Jurkat, Clone E6-1 (cell line): Measurements from ENCODE around the gene KLHL29.

Source experiments
- DNase-seq: peaks from one replicate; pipeline ENCODE4 v3.0.0-alpha.2; 2011; ENCODE audit warnings: low read depth, low spot score
- H3K4me3 ChIP-seq: 2 replicates; pipeline ENCODE4 v1.5.1; 2011; ENCODE audit warnings: mild to moderate bottlenecking, low read length, control low read depth, moderate library complexity

Gene KLHL29

DNA sequence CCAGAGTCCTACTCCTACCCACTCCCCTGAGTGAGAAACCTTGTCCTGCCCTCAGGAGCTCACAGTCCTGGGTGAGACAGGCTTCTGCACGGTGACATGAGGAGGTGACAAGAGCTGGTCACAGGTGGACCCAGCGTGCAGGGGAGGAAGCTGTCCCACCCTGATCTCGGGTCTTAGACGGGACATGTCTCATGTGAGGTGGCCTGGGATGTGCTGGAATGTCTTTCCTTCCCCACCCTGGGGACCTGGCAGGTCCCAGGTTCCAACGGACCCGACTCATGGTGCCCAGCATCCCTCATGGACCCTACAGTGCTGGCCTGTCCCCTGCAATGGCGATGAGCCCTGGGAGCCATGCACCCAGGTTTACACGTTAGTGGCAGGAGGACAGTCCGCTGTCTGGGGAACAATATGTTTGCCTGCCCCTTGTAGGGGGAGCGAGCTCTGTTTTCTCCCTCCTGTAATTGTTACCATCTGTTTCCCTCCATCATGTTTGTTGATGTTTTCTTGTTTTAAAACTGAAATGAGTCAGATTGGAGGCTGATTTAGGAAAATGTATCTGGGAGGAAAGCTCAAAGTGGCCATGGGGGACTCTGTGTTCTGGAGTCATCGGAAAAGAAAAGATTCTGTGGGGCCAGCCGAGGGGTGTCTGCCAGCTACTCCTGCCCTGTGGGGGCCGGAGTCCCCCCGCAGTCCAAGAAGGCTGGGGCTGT is 238.1 kb downstream of the KLHL29 start:
- DNase-seq = no peak
- H3K4me3 ChIP-seq = no peak overlapping the region

DNA sequence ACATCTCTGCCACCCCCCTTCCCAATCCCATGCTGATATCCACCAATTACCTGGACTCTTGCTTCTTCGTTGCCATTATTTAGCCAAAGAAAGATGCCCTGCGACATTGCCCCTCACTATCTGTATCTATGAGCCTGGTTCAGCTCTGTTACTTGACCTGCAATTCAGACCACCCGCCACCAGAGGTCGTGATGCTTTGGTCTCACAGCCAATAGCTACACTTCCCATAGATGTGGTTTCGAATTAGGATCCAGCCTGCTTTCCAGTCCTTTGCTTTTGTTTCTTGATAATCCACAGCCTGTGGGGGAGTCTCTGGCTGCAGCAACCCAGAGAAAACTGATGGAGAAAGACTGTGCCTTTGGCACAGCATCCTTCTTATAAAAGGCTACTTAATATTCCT is 239.4 kb downstream of the KLHL29 start:
- no peak for DNase-seq
- no peak overlapping the region for H3K4me3 ChIP-seq

DNA sequence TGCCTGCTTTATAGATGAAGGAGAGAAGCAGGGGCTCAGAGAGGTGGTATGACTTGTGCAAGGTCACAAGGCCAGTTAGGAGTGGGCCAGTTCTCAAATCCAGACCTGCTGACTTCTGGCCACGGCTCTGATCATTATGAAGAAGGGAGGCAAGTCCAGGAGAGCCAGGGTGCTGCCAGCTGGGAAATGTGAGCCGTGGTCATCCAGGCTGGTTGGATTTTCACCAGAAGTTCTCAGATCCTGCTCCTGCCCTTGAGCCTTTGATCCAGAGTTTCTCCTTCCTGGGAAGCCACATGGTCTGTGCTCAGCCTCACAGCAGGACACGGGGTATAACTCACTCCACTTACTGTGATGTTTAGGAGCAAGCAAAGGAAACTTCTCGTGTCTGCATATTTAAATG is 239.9 kb downstream of the KLHL29 start:
- H3K4me3 ChIP-seq = no peak overlapping the region
- DNase-seq = no peak

DNA sequence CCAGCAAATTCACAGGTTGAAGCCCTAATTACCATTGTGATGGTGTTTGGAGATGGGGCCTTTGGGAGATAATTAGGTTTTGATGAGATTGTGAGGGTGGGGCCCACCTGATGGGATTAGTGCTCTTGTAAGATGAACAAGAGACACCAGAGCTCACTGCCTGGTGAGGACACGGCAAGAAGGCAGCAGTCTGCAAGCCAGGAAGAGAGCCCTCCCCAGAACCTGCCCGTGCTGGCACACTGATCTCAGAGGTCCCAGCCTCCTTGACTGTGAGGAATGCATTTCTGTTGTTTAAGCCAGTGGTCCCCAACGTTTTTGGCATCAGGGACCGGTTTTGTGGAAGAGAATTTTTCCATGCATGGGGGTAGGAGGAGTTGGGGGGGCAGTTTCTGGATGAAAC is 240.7 kb downstream of the KLHL29 start:
- DNase-seq = no peak
- H3K4me3 ChIP-seq = no peak overlapping the region

DNA sequence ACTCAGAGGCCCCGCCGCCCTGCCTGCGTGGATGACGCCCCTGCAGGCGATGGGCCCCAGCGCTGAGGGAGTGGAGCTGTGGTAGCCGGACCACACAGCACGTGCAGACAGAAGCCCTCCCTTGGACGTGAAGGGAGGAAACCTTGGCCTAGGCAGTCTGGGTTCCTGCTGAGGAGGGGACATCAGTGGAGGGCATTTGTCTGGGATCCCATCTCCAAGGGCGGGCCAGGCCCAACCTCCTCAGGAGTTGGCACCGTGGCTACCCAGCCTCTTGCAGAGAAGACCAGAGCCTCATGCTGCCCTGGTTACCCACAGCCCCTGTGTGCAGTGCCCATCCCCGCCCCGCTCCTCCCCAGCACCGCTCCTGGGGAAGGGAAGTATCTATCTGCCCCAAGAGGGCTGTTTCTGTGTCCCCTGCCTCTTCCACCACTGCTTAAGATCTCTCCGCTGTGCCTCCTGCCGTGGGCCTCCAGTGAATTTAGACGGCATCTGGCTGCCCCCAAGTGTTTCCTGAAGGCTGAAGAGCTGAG is 241.8 kb downstream of the KLHL29 start:
- no peak for DNase-seq
- H3K4me3 ChIP-seq = no peak overlapping the region

- DNase-seq = no peak
- no peak overlapping the region for H3K4me3 ChIP-seq
These were observed 242.4 kb downstream of the KLHL29 start for GRCh38 chr2:23627236-23628009.

GRCh38 chr2:23628926-23629771 is 244.2 kb downstream of the KLHL29 start:
- no peak overlapping the region for H3K4me3 ChIP-seq
- peak; percentile 41 for DNase-seq

DNA sequence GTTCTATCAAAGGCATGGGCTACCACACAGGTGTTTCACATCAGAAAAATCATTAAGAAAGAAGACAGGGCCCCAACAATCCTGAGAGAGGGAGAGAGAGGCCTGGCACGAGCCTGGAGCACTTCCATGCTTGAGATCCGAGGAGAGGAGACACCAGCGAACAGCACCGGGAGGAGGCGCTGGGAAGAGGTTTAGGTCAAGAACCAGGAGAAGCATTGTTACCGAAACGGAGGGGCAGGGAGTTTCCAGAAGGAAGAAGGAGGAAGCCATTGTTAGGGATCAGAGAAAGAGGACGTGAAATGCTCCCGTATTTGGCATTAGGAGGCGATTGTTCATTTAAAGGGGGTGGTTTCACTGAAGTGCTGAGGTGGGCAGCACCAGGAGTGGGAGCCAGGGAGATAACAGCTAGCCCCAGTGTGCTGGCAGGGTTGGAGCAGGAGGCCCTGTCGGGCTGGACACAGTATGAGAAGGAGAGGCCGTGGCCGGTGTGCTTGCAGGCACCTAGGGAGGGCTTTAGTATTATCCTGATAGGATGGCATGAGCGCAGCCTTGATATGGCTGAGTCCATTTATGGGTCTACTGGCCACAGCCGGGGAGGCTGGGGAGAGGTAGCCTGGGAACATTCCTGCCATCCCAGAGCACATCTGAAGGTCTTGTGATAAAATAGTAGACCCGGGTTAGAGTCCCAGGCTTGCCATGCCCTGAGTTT is 244.9 kb downstream of the KLHL29 start:
- no peak overlapping the region for H3K4me3 ChIP-seq
- no peak for DNase-seq

DNA sequence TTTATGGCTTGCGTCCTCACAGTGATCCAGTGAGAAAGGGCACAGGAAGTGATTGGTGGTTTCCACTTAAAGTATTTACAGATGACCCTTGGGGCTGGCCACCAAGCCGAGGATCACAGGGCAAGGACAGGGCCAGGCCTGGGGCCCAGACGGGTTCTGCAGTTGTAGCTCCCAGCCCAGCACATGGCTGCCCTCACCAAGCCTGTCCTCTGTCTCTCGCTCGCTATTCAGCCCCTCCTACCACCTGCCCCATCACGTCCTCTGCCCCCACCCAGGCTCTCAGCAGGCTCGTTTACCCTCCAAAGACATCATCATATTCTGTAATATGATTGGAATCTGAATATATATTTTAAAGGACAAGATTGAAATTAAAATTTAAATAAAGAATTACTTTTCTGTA is 246.0 kb downstream of the KLHL29 start:
- H3K4me3 ChIP-seq = no peak overlapping the region
- DNase-seq = no peak

DNA sequence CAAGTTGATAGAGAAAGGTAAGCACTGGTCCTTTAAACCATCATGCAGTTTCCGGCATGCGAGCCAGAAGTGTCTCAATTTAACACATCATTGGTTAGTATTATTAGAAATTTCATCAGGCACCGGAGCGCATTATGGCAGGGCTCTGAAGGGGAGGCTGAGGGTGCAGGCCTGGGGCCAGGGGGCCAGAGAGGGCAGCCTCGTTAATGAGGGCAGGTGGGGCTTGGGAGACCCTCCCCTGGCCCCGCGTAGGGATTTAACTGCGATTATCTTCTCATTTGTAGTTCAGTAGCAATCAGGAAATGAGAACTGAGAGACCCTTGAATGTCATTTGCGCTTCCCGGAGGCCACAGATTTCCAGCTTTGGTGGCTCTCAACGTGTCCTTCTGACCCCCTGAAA is 246.4 kb downstream of the KLHL29 start:
- DNase-seq = no peak

DNA sequence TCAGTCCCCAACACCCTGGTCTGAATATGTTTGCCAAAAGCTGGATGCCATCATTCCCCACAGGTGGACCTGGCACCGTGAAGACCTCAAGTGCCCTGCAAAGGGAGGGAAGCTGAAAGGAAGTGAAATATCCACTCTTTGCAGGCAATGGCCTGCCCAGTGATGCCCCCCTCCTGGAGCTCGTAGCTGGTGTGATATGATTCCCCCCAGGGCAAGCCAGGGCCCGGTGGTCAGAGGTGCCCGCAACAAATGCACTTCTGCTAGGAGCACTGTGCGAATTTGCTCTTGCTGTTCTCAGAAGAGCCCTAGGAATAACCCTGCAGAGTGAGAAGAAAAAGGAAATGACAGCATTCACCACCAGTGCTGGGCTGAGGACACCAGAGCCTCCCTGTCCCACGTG is 247.4 kb downstream of the KLHL29 start:
- no peak overlapping the region for H3K4me3 ChIP-seq
- no peak for DNase-seq

More for the DNA sequence above, 246.4 kb downstream of the KLHL29 start:
- no peak overlapping the region for H3K4me3 ChIP-seq

DNA sequence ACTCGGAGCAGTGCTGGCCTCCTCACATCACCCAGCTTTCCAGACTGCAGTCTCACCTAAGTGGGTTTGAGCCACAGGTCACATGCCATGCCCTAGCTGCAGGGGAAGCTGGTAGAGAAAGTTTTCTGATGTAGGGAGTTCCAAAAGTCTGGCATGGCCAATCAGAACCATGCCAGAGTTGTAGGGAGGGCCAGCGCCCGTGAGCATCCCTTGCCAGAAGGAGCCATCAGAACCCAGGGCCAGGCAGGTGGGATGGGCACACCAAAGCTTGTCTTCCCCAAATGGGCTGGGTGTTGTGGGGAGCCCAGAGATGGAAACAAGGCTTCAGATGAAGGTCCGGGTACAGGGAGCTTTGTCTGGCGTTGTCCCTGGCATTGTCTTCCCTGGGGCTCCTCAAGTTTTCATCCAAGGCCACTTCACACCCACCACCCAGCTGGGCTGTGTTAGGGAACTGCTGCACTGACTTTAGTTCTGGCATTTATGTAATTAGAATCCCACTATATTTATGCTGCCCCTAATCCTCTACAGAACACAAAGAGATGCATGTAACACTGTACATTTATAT is 247.9 kb downstream of the KLHL29 start:
- no peak for DNase-seq

DNA sequence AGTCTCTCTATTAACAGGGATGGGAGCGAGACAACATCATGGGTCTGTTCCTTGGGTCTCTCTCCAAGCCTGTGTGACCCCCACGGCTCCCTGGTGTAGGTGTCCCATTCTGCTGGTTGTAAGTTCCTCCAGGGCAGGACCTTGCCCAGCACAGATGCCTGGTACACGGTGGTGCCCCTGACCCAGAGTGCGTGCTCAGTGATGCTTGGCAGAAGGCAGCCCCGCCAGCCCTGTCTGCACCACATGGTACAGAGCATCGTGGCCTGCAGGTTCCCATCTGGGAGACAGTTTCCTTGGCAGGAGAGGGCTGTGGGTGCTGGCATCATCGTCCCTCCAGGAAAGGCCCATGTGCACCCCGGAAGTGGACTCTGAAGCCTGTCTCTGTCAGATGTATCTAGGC is 249.0 kb downstream of the KLHL29 start:
- H3K4me3 ChIP-seq = no peak overlapping the region
- DNase-seq = no peak

More for the DNA sequence above, 247.9 kb downstream of the KLHL29 start:
- no peak overlapping the region for H3K4me3 ChIP-seq

DNA sequence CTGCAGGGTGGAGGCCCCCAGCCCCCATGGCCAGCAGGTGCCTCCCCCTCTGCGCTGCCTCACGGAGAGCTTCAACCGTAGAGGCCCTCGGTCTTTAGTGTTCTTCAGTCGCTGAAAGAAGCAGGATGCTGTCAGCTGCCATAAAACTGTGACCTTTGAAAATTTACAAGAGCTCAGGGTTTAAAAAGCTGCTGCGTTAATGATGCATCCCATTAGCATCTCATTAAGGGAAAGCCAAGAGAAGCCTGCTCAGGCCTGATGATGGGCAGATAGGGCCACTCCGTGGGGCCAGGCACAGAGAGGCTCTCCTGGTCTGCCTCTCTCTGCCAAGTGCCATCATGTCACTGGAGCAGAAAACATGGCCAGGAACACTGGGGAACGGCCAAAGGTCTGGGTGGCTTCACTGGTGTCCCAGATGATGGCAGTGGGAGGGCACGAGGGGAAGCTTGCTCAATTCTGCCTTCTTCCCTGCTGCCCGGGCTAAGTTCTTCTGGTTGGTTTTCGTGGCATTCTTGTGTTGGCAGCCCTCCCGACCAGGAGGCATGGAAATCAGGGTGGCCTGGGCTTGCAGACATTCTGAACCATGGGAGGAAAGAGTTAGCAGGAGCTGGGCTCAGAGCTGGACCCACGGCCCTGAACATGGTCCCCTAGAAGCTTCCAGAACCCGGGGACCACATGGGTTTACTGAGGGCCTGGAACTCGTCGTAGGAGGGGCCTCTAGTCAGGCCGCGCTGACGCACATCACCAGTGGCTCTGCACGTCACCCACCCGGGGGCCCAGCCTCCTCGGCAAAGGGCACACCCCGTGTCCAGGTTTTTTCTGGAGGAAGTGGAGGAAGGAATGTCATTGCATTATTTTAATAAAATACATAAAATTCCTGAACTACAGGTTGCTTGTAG is 250.7 kb downstream of the KLHL29 start:
- DNase-seq = no peak
- no peak overlapping the region for H3K4me3 ChIP-seq

- no peak for DNase-seq
These were observed 251.4 kb downstream of the KLHL29 start for GRCh38 chr2:23636426-23636825.

GRCh38 chr2:23637011-23637778 is 252.2 kb downstream of the KLHL29 start:
- no peak overlapping the region for H3K4me3 ChIP-seq
- no peak for DNase-seq

More at GRCh38 chr2:23636426-23636825, 251.4 kb downstream of the KLHL29 start:
- no peak overlapping the region for H3K4me3 ChIP-seq

DNA sequence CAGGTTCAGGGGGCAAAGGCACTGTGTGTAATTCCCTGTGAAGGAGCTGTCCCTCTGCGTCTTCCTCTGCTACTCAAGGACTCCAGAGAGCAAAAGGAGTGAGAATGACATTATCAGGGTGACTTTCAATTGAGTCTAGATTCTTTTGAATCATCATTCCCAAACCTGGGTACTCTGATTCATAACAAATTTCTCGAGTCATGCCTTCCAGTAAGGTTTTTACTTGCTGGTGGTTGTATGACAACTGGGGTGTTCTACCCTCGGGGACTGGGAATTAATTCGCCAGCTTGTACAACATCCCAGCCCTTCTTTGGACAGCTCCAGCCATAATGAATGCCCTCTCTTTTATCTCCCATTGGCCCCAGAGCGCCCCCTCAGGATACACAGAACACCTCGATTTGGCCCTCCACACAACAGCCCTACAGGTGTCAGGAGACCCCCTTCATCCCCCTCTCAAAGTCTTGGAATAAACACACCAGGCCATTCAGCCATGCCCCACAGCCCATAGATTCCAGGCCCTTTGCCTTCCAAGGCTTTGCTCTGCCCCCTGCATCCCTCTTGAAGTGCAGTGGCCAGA is 254.5 kb downstream of the KLHL29 start:
- no peak for DNase-seq
- H3K4me3 ChIP-seq = no peak overlapping the region
